GM12878 (cell line): ENCODE data around the gene ICAM2. TPM values are rescaled to one million over a fixed set of nuclear protein-coding genes. Genes with fewer than 3 reads are reported as not detected.

Experiments used
- ATAC-seq: fragments of 200-7000 bp; cut with Tn5 transposase; 3 replicates; pipeline ENCODE4 v1.9.1; 2020; ENCODE audit warnings: mild to moderate bottlenecking, moderate library complexity
- BruUV-seq: library from RNA; stranded (reverse); fragments of 400-500 nt; replicated peaks from 2 replicates; lab custom pipeline; 2021; lab: Mats Ljungman, UMichigan
- CTCF ChIA-PET: fragments of 300-600 bp; sonication (Branson Sonifier 250); formaldehyde crosslinking; extraction: SDS; loops from one replicate; lab custom pipeline; 2021; ENCODE audit warnings: inconsistent platforms; lab: Yijun Ruan, JAX
- POLR2A ChIA-PET: fragments of 350-600 bp; formaldehyde crosslinking; extraction: SDS; loops from one replicate; lab custom pipeline; 2021; ENCODE audit warnings: inconsistent platforms; lab: Charles Lee
- RAD21 ChIA-PET: fragments of 300-600 bp; sonication (Branson Sonifier 250); formaldehyde crosslinking; loops from one replicate; lab custom pipeline; 2023; ENCODE audit warnings: antibody characterized with exemption; ENCODE audit not compliant: unreplicated experiment; lab: Charles Lee
- SMC1A ChIA-PET: fragments of 300-600 bp; sonication (Branson Sonifier 250); formaldehyde crosslinking; loops from one replicate; lab custom pipeline; 2023; ENCODE audit not compliant: unreplicated experiment, uncharacterized antibody; lab: Charles Lee
- DNase-seq: peaks from one replicate; pipeline ENCODE4 v3.0.0-alpha.2; 2011; ENCODE audit warnings: low read depth, low spot score
- FAIRE-seq: peaks from 3 replicates; lab custom pipeline; 2011; peaks lifted over from hg19 to GRCh38; lab: Jason Lieb, UNC
- H2AFZ ChIP-seq: 2 replicates; pipeline ENCODE4 v1.6.0; 2011; ENCODE audit warnings: low read depth, low read length, control low read depth; ENCODE audit not compliant: control insufficient read depth
- H3K27ac ChIP-seq: 2 replicates; pipeline ENCODE4 v1.5.1; 2011; ENCODE audit warnings: control low read depth; ENCODE audit not compliant: control insufficient read depth, insufficient read depth
- H3K27me3 ChIP-seq, 2 experiments: replicated peaks in 1 of 2; 2 replicates each; pipeline versions ENCODE4 v1.6.0 to v1.6.1; 2011; ENCODE audit warnings: low read length in 1 of 2; ENCODE audit not compliant: control insufficient read depth in 2 of 2, insufficient read depth in 2 of 2
- H3K36me3 ChIP-seq, 2 experiments: 2 replicates each; pipeline ENCODE4 v1.5.1; 2011; ENCODE audit warnings: low read length in 1 of 2; ENCODE audit not compliant: control insufficient read depth in 2 of 2, insufficient read depth in 2 of 2
- H3K4me1 ChIP-seq: 2 replicates; pipeline ENCODE4 v1.6.1; 2011; ENCODE audit warnings: mild to moderate bottlenecking, low read length, moderate library complexity, mixed read lengths; ENCODE audit not compliant: control insufficient read depth, insufficient read depth
- H3K4me2 ChIP-seq: 2 replicates; pipeline ENCODE4 v1.6.0; 2011; ENCODE audit warnings: control low read depth; ENCODE audit not compliant: control insufficient read depth, insufficient read depth
- H3K4me3 ChIP-seq: fragments of 200-600 bp; sonication (generic); 2 replicates; pipeline ENCODE4 v1.5.1; 2016
- H3K79me2 ChIP-seq: 2 replicates; pipeline ENCODE4 v1.6.0; 2011; ENCODE audit warnings: low read length; ENCODE audit not compliant: control insufficient read depth, insufficient read depth
- H3K9ac ChIP-seq: 2 replicates; pipeline ENCODE4 v1.8.0; 2011; ENCODE audit warnings: low read length, control low read depth, mixed read lengths; ENCODE audit not compliant: control insufficient read depth, insufficient read depth
- H3K9me3 ChIP-seq: replicated peaks from 3 replicates; pipeline ENCODE4 v1.5.1; 2011; ENCODE audit warnings: mild to moderate bottlenecking, low read length; ENCODE audit not compliant: control insufficient read depth, insufficient read depth
- H4K20me1 ChIP-seq: 2 replicates; pipeline ENCODE4 v1.6.0; 2011; ENCODE audit not compliant: control insufficient read depth, insufficient read depth
- CBX5 ChIP-seq: sonication (generic); IDR thresholded peaks from 2 replicates; pipeline ENCODE4 v1.6.1; 2016; ENCODE audit warnings: low read depth, moderate library complexity, mild to moderate bottlenecking, inconsistent platforms
- CTCF ChIP-seq, 3 experiments: IDR thresholded peaks in 2 of 3; conservative IDR thresholded peaks in 1 of 3; 2 replicates each; pipeline ENCODE4 v1.5.1; 2011; ENCODE audit warnings: low read depth in 3 of 3, low read length in 3 of 3, mild to moderate bottlenecking in 3 of 3, control low read depth in 2 of 3, moderate library complexity in 2 of 3, inconsistent platforms in 1 of 3, mixed read lengths in 1 of 3; ENCODE audit not compliant: control insufficient read depth in 2 of 3, insufficient read depth in 1 of 3; ENCODE audit errors: extremely low read depth in 1 of 3
- IKZF1 ChIP-seq: fragments of 450-650 bp; conservative IDR thresholded peaks from 2 replicates; pipeline ENCODE4 v1.6.1; 2017; ENCODE audit warnings: antibody characterized with exemption, mild to moderate bottlenecking
- KLF5 ChIP-seq: fragments of 450-650 bp; IDR thresholded peaks from 2 replicates; pipeline ENCODE4 v1.6.1; 2014; ENCODE audit warnings: mild to moderate bottlenecking; ENCODE audit not compliant: partially characterized antibody
- MXI1 ChIP-seq: fragments of 150-350 bp; IDR thresholded peaks from 2 replicates; pipeline ENCODE4 v1.6.1; 2011; ENCODE audit warnings: low read depth, mild to moderate bottlenecking, inconsistent platforms, low read length, improper control_type of control experiment
- NR2F1 ChIP-seq: fragments of 450-650 bp; conservative IDR thresholded peaks from 2 replicates; pipeline ENCODE4 v1.6.1; 2017; ENCODE audit warnings: mild to moderate bottlenecking
- NRF1 ChIP-seq: conservative IDR thresholded peaks from 2 replicates; pipeline ENCODE4 v1.6.1; 2011; ENCODE audit warnings: mild to moderate bottlenecking, low read depth, low read length, improper control_type of control experiment
- ZBTB4 ChIP-seq: fragments of 450-650 bp; formaldehyde crosslinking; IDR thresholded peaks from 2 replicates; pipeline ENCODE4 v1.4.0; 2022; ENCODE audit warnings: mild to moderate bottlenecking, moderate library complexity
- WGBS: methylation state at CpG from one replicate; pipeline ENCODE4 v1.1.6; 2016; ENCODE audit warnings: low lambda C conversion rate; ENCODE audit not compliant: insufficient replicate concordance, insufficient coverage; ENCODE audit errors: missing lambda C conversion rate; 5-methylcytosine and 5-hydroxymethylcytosine counted together
- in situ Hi-C: fragments of 300-500 bp; cut with MboI; formaldehyde crosslinking; loops from 9 replicates; pipeline ENCODE4 v1.14.3; 2018; ENCODE audit warnings: mixed read lengths
- intact Hi-C: fragments of 100-400 bp; cut with micrococcal nuclease; formaldehyde crosslinking; loops from one replicate; pipeline ENCODE4 v1.14.2; 2022; ENCODE audit not compliant: unreplicated experiment
- polyA plus RNA-seq, 11 experiments: library from polyadenylated mRNA; depleted of rRNA in 4 of 11; unstranded in 6 of 11; stranded (reverse) in 5 of 11; fragments of >200 nt; fragmentation: Nextera tagmentation in 4 of 11; fragmentation: Illumina TruSeq in 1 of 11; extraction: Ambion mirVana in 4 of 11; extraction: Trizol in 1 of 11; gene quantifications; 1 replicate in 1 of 11; 2 replicates in 10 of 11; pipeline versions ENCODE4 v1.2.1 to v1.2.3, GENCODE V29; 2011 to 2016; ENCODE audit warnings: inconsistent platforms in 2 of 11, missing spikeins in 2 of 11, low read depth in 1 of 11
- total RNA-seq, 4 experiments: library from RNA; depleted of rRNA in 3 of 4; stranded (reverse); fragments of >200 nt in 3 of 4; fragmentation: Illumina TruSeq in 1 of 4; extraction: Trizol in 1 of 4; gene quantifications; 2 replicates each; pipeline versions ENCODE4 v1.2.1 to v1.2.3, GENCODE V29; 2013 to 2021
- TF ChIP-seq, protein P1 (sequence below): IDR thresholded peaks from 2 replicates; pipeline ENCODE4 v1.6.1; 2011; ENCODE audit warnings: low read depth, mild to moderate bottlenecking, low read length, moderate library complexity, borderline replicate concordance; ENCODE audit errors: extremely low read depth
- TF ChIP-seq, protein P2 (sequence below): fragments of 450-650 bp; IDR thresholded peaks from 2 replicates; pipeline ENCODE4 v1.6.1; 2016; ENCODE audit warnings: mild to moderate bottlenecking

Gene ICAM2
- total and polyA plus RNA-seq, 10 of the 15 experiments (the other 5 are each of a cell fraction or from before 2014, with no cell fraction given): 23.6 to 108 (median 58.1) TPM

DNA sequence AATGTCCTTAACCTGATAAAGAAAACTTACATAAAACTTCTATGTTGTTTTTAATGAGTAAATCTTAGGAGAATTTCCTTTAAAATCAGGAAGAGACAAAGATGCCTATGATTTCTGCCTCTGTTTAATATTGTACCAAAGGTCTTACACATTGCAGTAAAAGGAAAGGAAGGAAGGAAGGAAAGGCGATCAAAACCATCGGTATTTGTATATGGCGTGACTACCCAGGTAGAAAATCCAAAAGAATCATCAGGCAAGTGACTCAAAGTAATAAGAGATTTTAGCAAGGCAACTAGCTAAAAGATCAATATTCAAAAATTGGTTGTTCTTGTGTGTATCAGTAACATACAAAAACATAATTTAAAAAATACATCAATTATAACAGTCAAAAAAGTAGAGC, 3.5 kb downstream of the ICAM2 start (continued):
- TF ChIP-seq ZBTB4 (CRISPR knock-in tag): no peak
- TF ChIP-seq KLF5: no peak
- no peak for TF ChIP-seq NR2F1
- TF ChIP-seq CBX5: no peak
- no peak for TF ChIP-seq NRF1

GRCh38 chr17:64016231-64016784, 4.1 kb downstream of the ICAM2 start:
- ChIA-PET POLR2A (interaction anchor here (0.5 to 2.1 kb wide), 9 partner anchors 9 to 173 kb away, joined by 3 to 18 read pairs (median 3); partner anchors contain the start of genes CD79B and ERN1), SMC1A (interaction anchor here (0.6 to 3.4 kb wide), 31 partner anchors 9 to 269 kb away, joined by 3 to 30 read pairs (median 5); partner anchors contain the start of gene CD79B), RAD21 (interaction anchor here (0.8 to 7.4 kb wide), 18 partner anchors 10 to 266 kb away, joined by 3 to 105 read pairs (median 4); partner anchors contain the start of genes CCDC47, CD79B, CSHL1 and GH1), CTCF (interaction anchor here (0.6 to 3.3 kb wide), 28 partner anchors 11 to 126 kb away, joined by 3 to 73 read pairs (median 5); partner anchors contain the start of genes CD79B, CSHL1, ERN1 and GH1)
- Histone ChIP-seq H2AFZ (peak overlapping the region; percentile 42; the same call in 1 of the 2 replicates), H4K20me1 (no peaks in the 10 kb centered on the region), H3K36me3 (no peaks in the 10 kb centered on the region), H3K4me3 (peak overlapping the region; percentile 60), H3K79me2 (peaks cover 66% of the 10 kb centered on the region), H3K27me3 (no peaks in the 10 kb centered on the region), H3K27ac (peak overlapping the region; percentile 40), H3K4me1 (peaks cover 10% of the 10 kb centered on the region), H3K9ac (peak overlapping the region; percentile 12), H3K9me3 (no peaks in the 10 kb centered on the region), H3K4me2 (peak overlapping the region; percentile 35)
- ATAC-seq (peak; percentile 50), FAIRE-seq (no peak), DNase-seq (no peak)
- intact Hi-C loops (loop anchor here (2.0 to 5.0 kb wide), 2 partner anchors 64 to 98 kb away; partner anchors contain the start of gene GH1), in situ Hi-C loops (no loop called here)
- 28% methylated on average over 5 of the region's 5 CpGs for WGBS
- BruUV-seq: TSS peak; percentile 17
- TF ChIP-seq, protein P1, sequence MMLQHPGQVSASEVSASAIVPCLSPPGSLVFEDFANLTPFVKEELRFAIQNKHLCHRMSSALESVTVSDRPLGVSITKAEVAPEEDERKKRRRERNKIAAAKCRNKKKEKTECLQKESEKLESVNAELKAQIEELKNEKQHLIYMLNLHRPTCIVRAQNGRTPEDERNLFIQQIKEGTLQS: no peak
- TF ChIP-seq CTCF (IDR thresholded peaks at IDR 0.05 in 2 of 3, conservative IDR thresholded peaks at IDR 0.05 in 1 of 3; ENCODE audit: control insufficient read depth in 2 of 3, extremely low read depth in 1 of 3, insufficient read depth in 1 of 3, low read depth in 3 of 3, low read length in 3 of 3) (peak; percentile 32 to 46 (median 44); a peak in 5 of 6 replicates), IKZF1 (peak; percentile 46; the same call in 1 of the 2 replicates), MXI1 (no peak)
- TF ChIP-seq, protein P2, sequence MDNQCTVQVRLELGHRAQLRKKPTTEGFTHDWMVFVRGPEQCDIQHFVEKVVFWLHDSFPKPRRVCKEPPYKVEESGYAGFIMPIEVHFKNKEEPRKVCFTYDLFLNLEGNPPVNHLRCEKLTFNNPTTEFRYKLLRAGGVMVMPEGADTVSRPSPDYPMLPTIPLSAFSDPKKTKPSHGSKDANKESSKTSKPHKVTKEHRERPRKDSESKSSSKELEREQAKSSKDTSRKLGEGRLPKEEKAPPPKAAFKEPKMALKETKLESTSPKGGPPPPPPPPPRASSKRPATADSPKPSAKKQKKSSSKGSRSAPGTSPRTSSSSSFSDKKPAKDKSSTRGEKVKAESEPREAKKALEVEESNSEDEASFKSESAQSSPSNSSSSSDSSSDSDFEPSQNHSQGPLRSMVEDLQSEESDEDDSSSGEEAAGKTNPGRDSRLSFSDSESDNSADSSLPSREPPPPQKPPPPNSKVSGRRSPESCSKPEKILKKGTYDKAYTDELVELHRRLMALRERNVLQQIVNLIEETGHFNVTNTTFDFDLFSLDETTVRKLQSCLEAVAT: 0 out of 2 replicates have a peak, but pooled peaks have one; percentile 31
